ENCODE measurements around the gene MLLT6. TPM values are rescaled to one million over a fixed set of nuclear protein-coding genes. Genes with fewer than 3 reads are reported as not detected.
A peak's percentile ranks its signal among the peaks of the same experiment; 100 is the strongest.

Gene MLLT6
- total and polyA plus RNA-seq, 2 of the 4 experiments (the other 2 are of a cell fraction), result 7.2 to 21.2 TPM

DNA sequence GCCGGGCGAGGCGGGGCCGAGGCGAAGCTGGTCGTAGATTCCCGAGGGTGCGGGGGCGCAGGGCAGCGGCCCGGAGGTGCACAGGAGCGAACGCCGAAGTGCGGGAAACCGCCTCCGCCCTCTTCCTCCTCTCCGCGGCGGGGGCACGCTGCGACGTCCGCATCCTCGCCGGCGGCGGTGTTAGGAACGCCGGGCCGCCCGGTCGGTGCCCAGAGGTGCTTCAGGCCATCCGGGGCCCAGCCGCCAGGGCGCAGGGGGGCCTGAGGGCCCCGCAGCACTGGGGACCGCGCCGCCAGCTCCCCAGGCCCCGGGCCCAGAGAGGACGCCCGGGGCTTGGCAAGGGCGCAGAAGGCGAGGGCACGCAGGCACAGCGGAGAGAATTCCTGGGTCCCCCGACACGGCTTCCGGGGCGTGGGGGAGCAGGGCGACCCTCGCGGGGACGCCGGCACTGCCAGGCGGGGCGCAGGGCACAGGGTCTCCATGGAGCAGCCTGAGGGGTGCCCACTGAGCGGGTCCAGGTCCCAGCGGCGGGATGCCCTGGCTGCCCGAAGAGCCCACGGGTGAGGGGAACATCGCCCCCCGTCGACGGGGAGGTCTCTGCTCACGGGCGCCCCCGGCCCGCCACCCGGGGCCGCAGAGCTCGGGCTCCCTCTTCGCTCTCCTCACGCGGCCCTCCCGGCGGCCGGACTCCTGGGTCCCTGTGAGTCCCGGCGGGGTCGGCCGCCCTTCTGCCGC, 30.9 kb upstream of the MLLT6 start:
- H4K8ac ChIP-seq (ENCODE audit: low read depth in 2 of 2, low read length in 2 of 2), result no peak overlapping the region
- no peak for TF ChIP-seq FOS (IDR thresholded peaks at IDR 0.05; ENCODE audit: low read depth, low read length)
- TF ChIP-seq POLR2A (IDR thresholded peaks at IDR 0.05; ENCODE audit: low read depth, low read length), result no peak
- TF ChIP-seq BHLHE40 (IDR thresholded peaks at IDR 0.05; ENCODE audit: low read depth, low read length), result no peak
- TF ChIP-seq RCOR1 (IDR thresholded peaks at IDR 0.05; ENCODE audit: insufficient replicate concordance, low read length), result no peak
- TF ChIP-seq CEBPB (IDR thresholded peaks at IDR 0.05; ENCODE audit: low read depth, low read length), result no peak
- TF ChIP-seq CHD1 (IDR thresholded peaks at IDR 0.05; ENCODE audit: low read depth, low read length), result no peak
- no peak for TF ChIP-seq RAD21 (IDR thresholded peaks at IDR 0.05; ENCODE audit: low read length)
- no peak for TF ChIP-seq RFX5 (IDR thresholded peaks at IDR 0.05; ENCODE audit: low read depth, low read length)
- no peak for TF ChIP-seq ELK1 (IDR thresholded peaks at IDR 0.05; ENCODE audit: borderline replicate concordance, low read depth, low read length)
- TF ChIP-seq MXI1 (IDR thresholded peaks at IDR 0.05; ENCODE audit: borderline replicate concordance, low read depth, low read length), result no peak
- no peak for TF ChIP-seq MAFK (IDR thresholded peaks at IDR 0.05; ENCODE audit: low read depth, low read length)
- TF ChIP-seq NFE2L2 (IDR thresholded peaks at IDR 0.05; ENCODE audit: low read depth, low read length), result no peak
- H3K79me1 ChIP-seq (ENCODE audit: low read depth in 1 of 2, low read length in 2 of 2), result no peaks in the 10 kb centered on the region
- no TSS peak for BruUV-seq (replicated peaks)
- H3K4ac ChIP-seq (ENCODE audit: low read depth, low read length), result no peak overlapping the region
- intact Hi-C loops (cut with micrococcal nuclease) (no loop called here), dilution Hi-C loops (cut with HindIII; ENCODE audit: low sequenced_read_pairs, unreplicated experiment) (no loop called here), in situ Hi-C loops (cut with MboI; ENCODE audit: low sequenced_read_pairs) (no loop called here)
- H4K91ac ChIP-seq (ENCODE audit: insufficient read depth, low read depth, low read length), result no peak overlapping the region; the same call in 1 of the 2 replicates
- H4K20me1 ChIP-seq (ENCODE audit: insufficient read depth, low read length), result 0 out of 2 replicates have a peak, but pooled peaks cover 4% of the 10 kb centered on the region
- no peak overlapping the region for H2BK15ac ChIP-seq (ENCODE audit: low read depth, low read length)
- no peak overlapping the region for H3K18ac ChIP-seq (ENCODE audit: low read depth, low read length)
- H2BK20ac ChIP-seq (ENCODE audit: low read depth, low read length), result no peak overlapping the region
- H3K4me1 ChIP-seq (ENCODE audit: control insufficient read depth, insufficient read depth, low read length), result no peaks in the 10 kb centered on the region
- H2AK9ac ChIP-seq (replicated peaks; ENCODE audit: low read depth, low read length, poor library complexity), result peak overlapping the region; percentile 78
- no peaks in the 10 kb centered on the region for H3K9me3 ChIP-seq (ENCODE audit: control insufficient read depth, insufficient read depth, low read length)
- POLR2A ChIA-PET (ENCODE audit: unreplicated experiment), result no interaction called here
- no peaks in the 10 kb centered on the region for H3K9me1 ChIP-seq (ENCODE audit: insufficient read depth, low read length)
- no peak overlapping the region for H3K56ac ChIP-seq (ENCODE audit: extremely low read depth, insufficient read depth, low read length)
- H3K9ac ChIP-seq (ENCODE audit: low read depth, low read length), result no peak overlapping the region
- no peak overlapping the region for H3K23ac ChIP-seq (ENCODE audit: low read depth, low read length)
- no peak overlapping the region for H2AK5ac ChIP-seq (ENCODE audit: low read depth, low read length)
- peak overlapping the region; percentile 91 for H2AFZ ChIP-seq (replicated peaks; ENCODE audit: low read length, poor library complexity)
- 2% methylated on average over 30 of the region's 85 CpGs; no CpG with 5 or more reads in 1 of the 2 experiments for WGBS, 2 experiments (ENCODE audit: extremely low coverage in 2 of 2, insufficient read length in 1 of 2)
- H3K14ac ChIP-seq (replicated peaks; ENCODE audit: low read depth, low read length), result no peak overlapping the region
- H2BK5ac ChIP-seq (ENCODE audit: low read depth, low read length, poor library complexity, severe bottlenecking), result no peak overlapping the region
- H4K5ac ChIP-seq (ENCODE audit: low read depth, low read length), result no peak overlapping the region
- peak overlapping the region; percentile 48 for H3K4me2 ChIP-seq (ENCODE audit: low read depth, low read length)
- H2BK120ac ChIP-seq (ENCODE audit: low read depth, low read length), result no peak overlapping the region
- H3K27ac ChIP-seq (ENCODE audit: insufficient read depth, low read length), result no peak overlapping the region
- CTCF ChIA-PET, result no interaction called here
- no peaks in the 10 kb centered on the region for H3K36me3 ChIP-seq (ENCODE audit: control insufficient read depth, insufficient read depth, low read length)
- ATAC-seq (ENCODE audit: low read depth) (no peak; the same call in 1 of the 2 replicates), DNase-seq (no peak)
- peak overlapping the region; percentile 52 for H3K4me3 ChIP-seq (ENCODE audit: insufficient read depth, low read depth, low read length)
- peaks cover 53% of the 10 kb centered on the region for H3K27me3 ChIP-seq (ENCODE audit: control insufficient read depth, insufficient read depth, low read length)
